ENCODE measurements around the gene CYB5RL.
"Not testable (repeated sequence)": the region's sequence is repeated elsewhere in the genome, so short reads cannot be mapped to it uniquely, and the experiment has no call there.

The CYB5RL gene

DNA sequence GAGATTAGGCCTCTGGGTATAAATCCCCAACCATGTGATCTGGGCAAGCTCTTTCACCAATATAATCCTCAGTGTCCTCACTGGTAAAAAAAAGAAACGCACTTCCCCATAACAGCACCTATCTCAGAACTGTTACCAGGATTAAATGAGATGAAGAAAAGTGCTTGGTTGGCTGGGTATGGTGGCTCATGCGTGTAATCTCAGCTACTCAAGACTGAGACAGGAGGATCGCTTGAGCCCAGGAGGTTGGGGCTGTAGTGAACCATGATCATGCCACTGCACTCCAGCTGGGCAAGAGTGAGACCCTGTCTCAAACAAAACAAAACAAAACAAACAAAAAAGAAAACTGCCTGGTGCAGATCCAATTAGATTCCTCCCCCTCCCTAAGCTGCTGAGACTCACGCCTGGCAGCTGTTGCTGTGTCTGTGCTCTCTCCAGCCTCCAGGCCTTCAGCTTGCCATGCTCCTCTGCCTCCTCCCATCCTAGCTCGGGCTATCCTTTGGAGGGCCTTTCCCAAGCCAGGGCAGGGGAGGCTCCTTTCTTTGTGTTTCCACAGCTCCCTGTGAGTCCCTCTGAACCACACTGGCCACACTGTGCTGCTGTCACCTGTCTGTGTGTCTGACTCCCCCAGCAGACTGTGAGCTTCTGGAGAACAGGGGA lies 19.0 kb downstream of the CYB5RL start:
- DNase-seq, result peak; percentile 50

DNA sequence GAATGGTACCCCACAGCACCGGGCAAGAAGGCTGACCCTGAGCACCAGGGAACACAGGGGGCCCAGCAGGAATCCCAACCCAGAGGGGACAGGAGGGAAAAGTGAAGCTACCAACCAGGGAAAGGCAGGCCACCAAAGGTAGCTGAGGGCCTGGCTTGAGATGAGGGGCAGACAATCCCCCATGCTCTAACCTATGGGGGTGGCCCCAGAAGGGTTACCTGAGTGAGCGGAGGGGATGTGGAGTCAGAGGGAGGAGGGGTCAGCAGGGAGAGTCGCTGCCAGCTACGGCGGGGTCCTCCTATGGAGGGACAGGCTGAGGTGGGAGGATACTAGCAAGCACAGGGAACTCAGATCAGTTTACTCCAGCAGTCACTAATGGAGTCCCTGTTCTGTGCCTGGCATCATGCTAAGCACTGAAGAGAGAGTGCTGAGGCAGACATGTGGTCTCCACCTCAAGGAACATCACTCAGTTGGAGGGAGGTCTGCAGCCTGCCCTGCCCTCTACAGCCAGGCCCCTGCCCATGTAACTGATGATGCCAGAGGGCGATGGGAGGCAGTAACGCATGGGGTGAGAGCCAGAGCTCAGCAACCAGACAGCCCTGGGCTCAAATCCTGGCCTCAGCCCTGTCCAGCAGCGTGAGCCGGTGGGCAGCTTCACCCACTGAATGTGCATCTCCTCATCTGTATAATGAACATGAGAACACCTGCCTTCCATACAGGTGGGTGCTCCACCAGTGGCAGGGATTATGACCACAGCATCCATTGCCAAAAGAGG lies 21.3 kb downstream of the CYB5RL start:
- DNase-seq, result no peak

- no peak for DNase-seq
Measured at GRCh38 chr1:54177726-54178125, 22.1 kb downstream of the CYB5RL start.

DNA sequence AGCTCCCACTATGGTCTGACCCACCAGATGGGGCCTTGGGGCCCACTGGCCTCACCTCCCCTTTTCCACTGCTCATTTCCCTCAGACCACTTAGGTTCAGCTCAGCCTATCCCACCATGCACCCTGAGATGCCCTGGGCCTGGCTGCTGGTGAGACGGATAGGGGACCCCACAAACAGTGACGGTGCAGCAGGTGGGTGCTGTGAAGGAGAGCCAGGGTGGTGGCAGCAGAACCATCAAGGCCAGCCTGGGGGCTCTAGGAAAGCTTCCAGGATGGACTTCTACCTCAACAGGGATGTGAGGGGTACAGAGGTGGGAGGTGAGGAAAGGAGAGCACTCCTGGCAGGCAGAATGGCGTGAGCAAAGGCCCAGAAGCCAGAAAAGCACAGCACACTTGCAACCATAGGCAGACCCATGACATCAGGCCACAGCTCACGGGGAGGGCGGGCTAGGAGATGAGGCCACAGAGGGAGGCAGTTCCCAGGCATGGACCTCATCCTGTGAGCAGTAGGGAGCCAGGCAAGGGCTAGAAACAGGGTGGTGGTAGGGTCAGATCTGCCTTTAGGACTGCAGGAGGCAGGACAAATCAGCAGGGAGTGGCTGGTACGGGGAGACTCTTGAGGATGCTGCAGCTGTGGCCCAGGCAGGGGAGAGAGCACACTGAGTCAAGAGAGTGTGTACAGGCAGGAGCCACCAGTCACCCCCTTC lies 23.1 kb downstream of the CYB5RL start:
- no peak for DNase-seq

- DNase-seq, result no peak
Measured at GRCh38 chr1:54174106-54174505, 25.7 kb downstream of the CYB5RL start.

DNA sequence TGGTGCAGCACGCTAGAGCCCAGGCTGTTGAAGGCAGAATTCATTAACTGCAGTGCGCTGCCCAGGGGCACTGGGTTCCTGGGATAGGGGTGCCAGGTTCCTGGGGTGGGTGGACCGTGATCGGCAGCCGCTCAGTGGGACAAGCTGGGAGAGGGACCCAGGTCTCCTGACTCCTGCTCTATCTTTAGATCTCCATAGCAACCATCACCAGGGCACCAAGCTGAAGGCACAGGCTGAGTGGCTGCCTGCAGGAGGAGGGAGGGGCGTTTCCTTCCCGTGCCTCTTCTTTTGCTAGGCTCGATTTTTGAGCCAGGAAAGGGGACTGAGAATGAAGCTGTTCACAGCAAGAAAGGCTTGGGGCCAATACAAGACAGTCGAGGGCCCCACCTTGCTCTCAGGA lies 26.1 kb downstream of the CYB5RL start:
- DNase-seq, result peak; percentile 3

GRCh38 chr1:54172614-54173599 lies 26.9 kb downstream of the CYB5RL start:
- no peak for DNase-seq

GRCh38 chr1:54171606-54172005 lies 28.2 kb downstream of the CYB5RL start:
- no peak for DNase-seq

GRCh38 chr1:54171016-54171415 lies 28.8 kb downstream of the CYB5RL start:
- DNase-seq, result no peak

DNA sequence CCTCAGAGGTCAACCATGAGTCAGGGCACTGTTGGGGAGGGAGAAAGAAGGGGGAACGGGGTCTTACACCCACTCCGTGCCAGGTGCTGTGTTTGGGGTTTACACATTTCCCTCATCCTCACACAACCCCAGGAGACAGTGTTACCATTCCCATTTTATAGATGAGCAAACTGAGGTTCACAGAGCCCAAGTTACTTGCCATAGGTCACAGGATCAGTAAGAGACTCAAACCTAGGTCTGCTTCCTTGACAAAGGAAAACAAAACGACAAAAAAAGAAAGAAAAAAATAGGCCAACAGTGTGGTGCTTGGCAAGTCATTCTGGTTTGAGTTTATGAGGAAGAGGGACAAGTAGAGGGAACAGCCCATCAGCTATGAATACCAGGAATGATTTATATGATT lies 30.8 kb downstream of the CYB5RL start:
- no peak for DNase-seq

DNA sequence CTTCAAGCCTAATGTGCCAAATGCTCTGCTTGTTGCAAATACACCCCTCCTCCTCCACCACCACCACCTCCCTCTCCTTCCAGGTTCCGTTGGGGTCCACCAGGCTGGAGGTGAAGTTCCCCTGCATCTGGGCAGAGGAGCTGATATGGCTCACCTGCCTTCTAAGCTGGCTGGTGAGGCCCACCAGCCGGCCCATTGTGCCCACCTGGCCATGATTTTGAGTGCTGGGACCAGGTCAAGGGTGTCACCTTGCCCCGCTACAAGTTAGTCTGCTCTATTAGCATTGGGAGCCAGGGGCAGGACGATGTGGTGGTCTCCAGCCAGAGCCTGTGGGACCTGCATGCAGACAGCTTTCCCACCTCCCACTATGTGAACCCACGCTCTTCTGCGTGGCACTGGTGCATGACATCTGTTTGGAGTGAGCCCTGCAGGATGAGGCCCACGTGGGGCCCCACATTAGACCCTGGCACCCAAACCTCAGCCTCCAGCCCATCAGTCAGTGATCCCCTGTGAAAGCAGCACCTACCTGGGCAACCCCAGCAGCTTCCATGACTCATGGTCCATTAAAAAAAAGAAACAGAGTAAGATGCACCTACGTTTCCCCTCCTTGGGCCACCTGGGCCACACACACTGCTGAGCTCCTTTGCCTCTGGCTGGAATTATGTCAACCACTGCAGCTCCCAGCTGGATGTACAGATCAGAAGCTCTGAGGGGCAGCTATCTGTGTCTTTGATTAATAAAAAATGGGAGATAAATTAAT lies 31.4 kb downstream of the CYB5RL start:
- DNase-seq, result no peak

GRCh38 chr1:54167422-54168139 lies 32.2 kb downstream of the CYB5RL start:
- DNase-seq, result no peak

GRCh38 chr1:54166357-54166756 lies 33.5 kb downstream of the CYB5RL start:
- not testable (repeated sequence) for DNase-seq

DNA sequence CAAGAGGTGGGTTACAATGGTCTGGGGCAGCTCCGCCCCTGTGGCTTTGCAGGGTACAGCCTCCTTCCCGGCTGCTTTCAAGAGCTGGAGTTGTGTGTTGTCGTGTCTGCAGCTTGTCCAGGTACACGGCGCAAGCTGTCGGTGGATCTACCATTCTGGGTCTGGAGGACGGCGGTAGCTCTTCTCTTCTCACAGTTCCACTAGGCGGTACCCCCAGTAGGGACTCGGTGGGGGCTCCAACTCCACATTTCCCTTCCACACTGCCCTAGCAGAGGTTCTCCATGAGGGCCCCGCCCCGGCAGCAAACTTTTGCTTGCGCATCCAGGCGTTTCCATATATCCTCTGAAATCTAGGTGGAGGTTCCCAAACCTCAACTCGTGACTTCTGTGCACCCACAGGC lies 34.7 kb downstream of the CYB5RL start:
- no peak for DNase-seq

- no peak for DNase-seq
Measured at GRCh38 chr1:54163573-54163972, 36.3 kb downstream of the CYB5RL start.

- DNase-seq, result peak; percentile 35
Measured at GRCh38 chr1:54163051-54163450, 36.8 kb downstream of the CYB5RL start.

GRCh38 chr1:54161495-54162168 lies 38.2 kb downstream of the CYB5RL start:
- DNase-seq, result no peak

GRCh38 chr1:54160351-54160750 lies 39.5 kb downstream of the CYB5RL start:
- no peak for DNase-seq

DNA sequence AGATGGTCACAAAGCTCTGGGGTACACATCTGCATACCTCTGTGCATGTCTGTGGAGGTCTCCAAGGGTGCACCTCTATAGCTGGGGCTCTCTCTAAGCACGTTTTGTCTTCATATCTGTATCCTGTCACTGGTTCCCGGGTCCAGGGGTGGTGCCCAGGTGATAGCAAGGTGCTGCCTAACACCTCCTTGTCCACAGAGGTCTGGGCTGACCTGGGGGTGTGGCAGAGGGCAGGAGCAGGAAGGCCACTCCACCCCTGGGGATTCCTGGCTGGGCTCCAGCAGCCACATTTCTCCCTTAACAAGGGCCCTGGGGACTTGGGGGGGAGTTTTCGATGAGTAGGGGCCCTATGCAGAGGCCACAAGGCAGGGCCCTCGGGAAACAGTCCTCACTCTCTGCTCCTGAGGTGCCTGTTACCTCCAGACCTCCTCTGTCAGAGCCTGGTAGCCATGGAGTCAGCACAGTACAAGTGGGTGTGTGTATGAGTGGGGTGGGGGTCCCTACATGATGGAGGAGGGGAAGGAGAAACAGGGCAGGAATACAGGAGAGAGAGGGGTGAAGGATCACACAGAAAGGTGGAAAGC lies 40.0 kb downstream of the CYB5RL start:
- DNase-seq, result no peak

DNA sequence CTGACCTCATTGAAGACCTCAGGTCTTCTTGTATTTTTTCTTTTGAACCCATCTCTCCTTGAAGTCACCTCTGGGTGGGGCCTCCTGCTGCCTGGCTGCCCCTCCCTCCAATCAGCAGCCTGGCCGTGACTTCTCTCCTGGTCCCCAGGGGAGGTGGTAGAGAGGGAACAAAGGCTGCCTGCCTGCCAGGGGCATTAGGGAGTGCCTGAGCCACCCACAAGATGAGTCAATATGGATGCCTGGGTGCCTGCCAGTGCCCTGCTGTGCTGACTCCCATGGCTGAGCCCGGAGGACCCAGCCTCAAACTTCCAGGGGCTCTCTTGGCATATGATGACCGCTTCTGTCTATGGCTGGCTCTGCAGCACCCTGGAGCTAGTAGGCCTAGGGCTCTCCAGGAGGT lies 41.8 kb downstream of the CYB5RL start:
- DNase-seq, result peak; percentile 65
